NCI-H510A treated with DMSO at 0.1 percent for 48 hours (cell line): ENCODE results near the gene PLCB4.

Source experiments
- DNase-seq: peaks from one replicate; lab custom pipeline; 2025; lab: John Stamatoyannopoulos, UW

Gene PLCB4

DNA sequence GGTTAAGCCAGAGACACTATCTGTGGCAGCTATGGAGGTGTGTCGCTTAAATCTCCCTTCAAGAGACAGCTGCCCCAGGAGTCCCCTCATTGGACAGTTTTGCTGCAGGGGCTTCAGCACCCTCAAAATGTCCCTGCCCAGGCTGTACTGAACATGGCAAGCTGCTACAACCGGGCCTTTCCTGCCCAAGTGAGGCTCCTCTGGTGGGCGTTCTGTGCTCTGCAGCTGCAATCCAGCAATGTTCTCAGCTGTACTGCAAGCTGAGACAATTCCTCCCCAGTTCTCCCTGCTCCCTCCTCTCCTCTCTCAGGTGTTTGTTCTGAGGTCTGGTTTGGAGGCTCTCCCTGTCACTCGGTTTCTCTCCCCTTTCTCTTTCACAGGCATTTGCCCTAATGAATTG, 254.7 kb downstream of the PLCB4 start:
- DNase-seq: no peak

DNA sequence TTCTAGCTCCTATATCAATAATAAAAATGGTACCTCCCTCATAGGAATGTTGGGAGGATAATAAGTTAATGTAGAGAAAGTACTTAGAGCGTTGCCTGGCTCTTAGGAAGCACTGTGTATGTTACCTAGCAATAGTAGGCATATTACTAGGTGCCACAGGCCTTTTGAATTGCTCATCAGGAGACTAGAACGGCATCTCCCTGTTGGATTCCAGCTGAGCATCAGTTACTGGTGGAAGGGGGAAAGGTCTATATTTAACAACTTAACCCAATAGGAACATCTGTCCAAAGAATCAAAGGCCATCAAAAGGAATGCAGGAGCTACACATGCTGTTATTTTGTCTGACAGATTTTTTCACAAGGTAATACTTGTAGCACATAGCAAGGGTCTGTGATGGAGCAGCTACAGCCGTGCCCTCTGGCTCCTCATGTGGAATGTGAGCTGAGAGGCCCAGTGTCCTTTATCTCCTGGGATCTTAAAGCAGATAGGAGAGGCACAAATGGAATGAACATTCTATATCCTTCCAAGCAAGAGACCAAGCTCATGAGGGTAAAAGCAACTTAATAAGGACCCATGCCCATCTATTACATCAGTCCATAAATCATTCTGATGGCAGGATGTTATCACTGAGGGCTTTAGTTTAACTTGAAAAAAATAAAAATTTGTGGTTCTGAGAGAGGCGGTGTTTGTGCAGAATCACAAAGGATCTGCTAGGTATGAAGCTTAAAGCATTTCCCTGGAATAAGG, 260.6 kb downstream of the PLCB4 start:
- no peak for DNase-seq

DNA sequence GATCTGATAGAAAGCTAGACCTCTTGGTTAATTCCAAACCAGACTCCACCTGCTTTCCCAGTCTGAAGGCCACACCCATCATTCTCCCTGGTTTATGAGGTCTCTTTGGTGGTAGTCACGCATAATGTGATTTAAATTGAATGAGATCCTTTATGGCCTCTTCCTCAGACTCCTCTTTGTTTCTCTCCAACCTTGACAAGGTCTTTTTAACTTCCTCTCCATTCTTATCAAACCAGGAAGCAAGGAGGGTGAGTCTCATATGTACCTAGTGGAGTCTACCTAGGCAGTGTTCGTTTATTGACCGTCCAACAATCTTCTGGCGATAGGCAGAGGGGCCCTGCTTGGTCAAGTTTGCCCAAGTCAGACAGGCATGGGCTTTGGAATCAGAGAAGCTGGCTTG, 261.3 kb downstream of the PLCB4 start:
- no peak for DNase-seq

DNA sequence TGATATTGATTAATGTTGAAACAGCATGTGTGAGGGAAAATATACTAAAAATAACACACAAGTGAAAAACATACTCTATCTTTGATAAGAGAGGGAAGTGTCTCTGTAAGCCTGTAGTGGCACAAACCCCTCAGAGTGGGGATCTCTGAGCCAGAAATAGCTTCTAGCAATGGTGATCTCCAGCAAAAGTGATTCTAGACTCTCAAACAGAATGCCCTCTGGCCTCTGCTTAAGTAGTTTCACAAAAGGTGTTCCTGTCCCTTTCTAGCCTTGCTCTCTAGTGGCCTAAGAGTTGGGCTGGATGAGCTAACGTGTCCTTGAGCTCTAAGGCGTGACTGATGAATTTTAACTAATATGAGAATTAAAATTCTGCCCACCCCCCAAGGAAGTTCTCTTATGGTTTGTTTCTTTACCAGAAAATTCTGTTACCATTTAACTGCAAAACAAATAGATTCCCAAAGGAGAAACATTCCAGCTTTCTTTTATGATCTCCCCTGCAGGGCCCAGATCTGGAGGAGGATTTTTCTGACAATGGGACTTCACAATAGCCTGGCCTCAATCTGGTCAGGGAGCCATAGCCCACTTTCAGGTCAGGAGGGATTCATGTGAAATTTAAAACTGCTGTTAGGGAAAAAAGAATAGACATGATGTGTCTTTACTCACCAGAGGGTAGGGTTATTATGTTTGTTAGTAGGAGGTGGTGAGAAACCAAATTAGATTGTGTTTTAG, 263.0 kb downstream of the PLCB4 start:
- DNase-seq: no peak

DNA sequence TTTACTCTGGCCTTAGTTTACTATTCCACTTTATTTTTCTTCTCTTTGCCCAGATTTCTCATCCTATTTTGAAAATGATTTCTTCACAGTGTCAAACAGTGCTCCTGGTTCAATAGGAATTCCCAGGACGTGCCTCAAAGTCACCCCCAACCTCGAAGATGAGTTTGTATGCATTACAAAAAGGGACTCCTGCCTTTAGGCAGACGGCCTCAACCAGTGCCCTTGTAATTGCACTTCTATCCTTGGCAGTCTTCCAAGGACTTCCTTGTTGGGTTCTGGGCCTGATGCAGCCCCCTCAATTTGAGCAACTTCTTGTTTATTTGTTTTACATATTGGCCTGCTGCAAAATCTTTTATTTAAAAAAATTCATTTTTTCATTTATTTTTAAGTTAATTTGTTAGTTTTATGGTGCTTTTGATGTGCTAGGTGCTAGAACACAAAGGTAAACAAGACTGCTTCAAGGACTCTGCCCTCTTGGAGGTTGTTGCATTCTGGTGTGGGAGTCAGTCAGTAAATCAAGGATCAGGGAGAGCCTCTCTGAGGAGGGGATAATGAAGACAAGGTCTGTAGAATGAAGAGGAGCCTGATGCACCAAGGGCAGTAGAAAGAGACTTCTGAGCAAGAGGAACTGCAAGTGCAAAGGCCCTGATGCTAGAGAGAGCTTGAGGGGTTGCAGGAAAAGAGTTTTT, 264.0 kb downstream of the PLCB4 start:
- peak; percentile 65 for DNase-seq

DNA sequence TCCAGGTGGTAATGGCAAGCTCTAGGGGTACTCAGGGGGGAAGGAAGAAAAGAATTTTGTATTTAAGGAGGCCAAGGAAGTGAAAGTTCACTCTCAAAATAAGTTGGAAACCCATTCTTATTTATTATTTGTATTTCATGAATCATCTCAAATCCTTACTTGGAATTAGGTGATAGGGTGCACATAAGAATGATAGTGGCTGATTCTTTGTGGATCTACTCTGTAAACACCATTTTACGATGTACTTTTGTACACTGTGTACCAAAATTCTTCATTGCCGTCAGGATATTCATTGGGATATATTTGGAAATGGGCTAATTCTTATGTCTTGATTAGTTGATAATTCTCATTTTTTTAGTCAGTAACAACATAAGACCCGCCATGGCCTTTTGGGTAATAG, 266.0 kb downstream of the PLCB4 start:
- DNase-seq: no peak

DNA sequence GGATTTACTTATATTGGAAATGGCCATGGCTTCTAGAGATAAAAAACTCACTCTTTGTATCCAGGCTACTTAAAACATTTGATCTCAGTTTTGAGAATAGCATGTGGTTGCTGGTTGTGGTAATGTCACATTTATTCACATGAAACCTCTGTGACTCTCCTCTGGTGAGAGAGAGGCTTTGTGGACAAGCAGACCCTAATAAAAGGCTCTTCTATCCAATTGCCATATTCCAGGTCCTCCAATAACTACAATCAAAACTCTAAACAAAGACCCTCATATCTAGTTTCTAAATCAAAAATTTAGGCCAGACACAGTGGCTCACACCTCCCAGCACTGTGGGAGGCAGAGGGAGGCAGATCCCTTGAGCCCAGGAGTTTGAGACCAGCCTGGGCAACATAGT, 269.2 kb downstream of the PLCB4 start:
- DNase-seq: no peak

DNA sequence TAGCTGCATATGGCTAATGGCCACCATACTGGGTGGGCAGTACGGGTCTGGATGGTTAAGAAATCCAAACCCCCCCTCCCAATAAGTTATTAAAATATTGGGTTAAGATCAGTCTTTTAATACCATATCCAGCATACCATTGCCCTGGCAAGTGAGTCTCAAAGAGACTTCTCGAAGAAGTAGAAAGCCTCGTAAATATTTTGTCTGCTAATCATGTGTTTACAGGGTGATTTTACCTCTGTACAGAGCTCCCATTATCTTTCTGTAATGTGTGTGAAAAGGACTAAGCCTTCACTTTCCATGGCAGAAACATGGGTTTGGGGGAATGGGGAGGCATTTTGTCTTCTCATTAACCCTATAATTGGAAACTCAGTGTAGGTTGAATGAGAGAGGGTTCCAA, 270.8 kb downstream of the PLCB4 start:
- no peak for DNase-seq

DNA sequence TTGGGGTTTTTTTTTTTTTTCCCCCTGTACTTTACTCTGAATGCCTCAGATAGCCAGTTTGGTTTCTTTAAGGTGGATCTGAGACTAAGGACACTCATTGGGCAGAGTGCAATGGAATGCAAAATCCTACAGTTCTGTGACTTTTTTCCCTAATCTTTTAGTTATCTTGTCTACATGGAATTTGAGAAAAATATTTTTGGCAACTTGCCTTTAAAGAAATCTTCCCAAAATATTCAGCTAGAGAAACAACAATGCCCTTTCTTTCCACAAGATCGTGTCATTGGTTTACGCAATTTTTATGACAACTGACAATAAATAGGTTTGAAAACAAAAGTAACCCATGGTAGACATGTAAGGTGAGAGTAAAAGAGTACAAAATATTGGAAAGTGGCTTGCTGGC, 273.8 kb downstream of the PLCB4 start:
- no peak for DNase-seq

DNA sequence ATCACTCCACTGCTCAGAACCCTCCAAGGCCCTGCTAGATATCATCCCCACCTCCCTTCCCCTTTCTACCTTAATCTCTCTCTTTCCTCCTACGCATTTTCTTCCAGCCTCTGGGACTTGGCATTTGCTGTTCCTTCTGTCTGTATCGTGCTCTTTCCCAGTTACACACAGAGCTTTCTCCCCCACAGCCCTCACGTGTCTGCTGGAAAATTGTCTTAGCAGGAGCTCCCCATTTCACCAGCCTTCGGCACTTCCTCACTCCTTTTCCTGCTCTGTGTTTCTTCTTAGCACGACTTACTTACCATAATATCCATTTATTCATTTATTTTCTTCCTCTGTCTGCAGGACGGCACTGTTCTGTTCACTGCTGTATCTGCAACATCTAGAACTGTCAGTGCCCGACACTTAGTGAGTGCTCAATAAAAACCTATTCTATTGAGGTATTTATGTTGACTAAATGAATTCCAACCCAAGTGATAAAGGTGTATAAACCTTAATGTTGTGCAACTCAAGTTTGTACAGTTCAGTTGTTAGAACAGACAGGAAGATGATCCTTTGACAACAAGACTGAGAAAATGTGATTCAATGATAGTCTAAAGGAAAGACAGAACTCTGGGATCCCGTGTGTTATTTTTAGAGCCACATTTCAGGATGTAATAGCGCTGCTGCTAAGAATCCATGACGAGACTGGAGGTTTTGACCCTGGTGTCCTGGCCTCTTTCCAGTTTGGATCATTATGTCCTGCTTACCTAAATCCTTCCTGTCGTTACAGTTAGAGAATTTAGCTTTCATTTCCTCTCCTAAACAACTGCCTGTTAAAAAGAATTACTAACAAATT, 275.4 kb downstream of the PLCB4 start:
- no peak for DNase-seq

DNA sequence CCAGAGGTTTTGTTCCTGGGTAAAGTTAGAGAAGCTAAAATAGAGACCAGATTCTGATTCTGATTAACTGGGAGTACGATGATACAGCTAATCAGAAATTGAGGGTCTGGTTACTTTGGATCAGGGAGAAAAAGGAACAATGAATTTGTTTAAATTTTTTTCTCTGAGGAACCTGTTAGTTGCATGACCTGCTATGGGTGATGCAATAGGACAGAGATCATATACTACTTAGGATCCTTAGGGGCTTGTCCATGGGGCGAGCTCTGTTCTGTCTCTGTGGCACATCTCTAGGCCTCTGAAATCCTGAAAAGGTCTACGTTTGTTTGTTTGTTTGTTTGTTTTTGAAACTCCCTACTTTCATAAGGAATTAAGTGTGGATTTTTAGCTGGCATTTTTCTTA, 279.4 kb downstream of the PLCB4 start:
- no peak for DNase-seq

DNA sequence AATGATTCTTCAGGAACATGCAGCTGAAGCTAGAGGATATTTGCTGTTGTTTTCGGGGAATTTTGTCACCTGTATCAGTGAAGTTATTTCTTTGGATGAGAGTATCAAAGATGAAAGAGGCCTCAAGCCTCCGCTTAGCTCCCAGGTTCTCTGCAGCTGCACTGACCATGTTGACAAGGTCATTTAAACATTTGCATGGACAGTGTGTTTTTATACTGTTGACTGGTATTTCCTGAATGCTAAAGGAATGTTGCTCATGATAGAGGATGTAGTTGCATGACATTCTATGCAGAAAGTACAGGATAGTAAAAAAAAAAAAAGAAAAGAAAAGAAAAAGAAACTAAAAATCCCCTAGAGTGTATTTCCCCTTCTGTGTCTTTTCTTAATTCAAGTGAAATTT, 279.9 kb downstream of the PLCB4 start:
- DNase-seq: no peak

DNA sequence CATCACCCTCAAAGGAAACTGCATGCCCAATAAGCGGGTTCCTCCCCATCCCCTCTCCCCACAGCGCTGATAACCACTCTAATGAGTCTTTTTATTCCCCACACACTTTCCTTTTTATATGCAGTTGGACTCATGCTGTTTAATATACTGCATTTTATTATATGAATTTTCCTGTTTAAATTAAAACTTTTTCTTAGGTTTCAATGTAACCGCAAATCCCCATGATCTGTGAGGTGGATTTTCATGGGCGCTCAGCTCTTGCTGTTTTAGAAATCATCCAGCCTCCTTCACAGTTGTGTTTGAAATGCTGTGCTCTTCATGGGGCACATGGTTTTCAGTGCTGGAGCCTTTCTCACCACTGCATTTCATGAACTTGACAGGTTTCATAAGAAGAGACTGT, 280.4 kb downstream of the PLCB4 start:
- no peak for DNase-seq

DNA sequence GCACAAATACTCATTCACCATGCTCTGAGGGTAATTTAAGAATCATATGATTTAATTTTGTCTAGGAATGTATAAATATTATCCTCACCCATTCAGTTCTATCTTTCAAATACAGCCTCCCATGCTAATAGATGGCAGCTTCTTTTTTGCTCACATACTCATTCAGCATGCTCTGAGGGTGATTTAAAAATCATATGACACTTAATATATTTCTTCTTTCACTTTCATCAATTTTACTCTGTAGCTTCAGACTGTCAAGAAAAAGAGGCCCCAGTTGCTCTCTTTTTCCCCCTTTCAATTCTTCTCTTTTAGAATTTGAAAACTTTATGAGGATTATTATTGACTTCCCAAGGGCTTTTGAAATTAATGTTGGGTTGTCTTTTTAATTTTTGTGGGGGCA, 283.9 kb downstream of the PLCB4 start:
- DNase-seq: no peak

DNA sequence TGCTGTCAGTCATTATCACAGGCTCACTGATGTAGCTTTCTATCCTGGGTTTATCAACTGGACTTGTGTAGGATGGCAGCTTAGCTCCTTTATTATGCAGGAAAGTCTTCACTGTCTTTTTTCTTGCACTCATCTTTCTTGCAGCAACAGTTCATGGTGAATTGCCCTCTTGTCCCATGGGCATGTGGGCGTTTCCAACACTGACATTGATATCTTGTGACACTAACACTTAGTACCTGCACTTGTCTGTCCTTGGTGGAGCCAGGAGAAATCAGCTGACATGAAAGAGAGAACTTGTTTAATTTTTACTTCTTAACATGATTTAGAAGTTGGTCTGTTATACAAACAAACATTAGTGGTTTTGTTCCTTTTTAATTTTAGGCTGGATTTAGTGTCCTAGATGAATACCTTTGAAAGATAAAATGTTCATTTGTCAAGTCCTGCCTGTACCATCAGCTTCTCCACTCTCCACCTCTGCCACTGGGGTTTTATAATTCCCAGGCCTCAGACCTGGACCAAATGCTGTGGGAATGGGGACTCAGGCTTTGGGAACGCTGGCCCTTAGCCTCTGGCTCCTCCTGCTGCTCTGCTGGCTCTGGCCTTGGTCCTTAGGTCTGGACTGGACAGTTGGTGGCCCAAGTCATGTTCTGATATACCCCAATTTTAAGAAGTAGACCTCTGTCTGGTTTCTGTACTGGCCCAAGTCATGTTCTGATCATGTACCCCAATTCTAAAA, 284.5 kb downstream of the PLCB4 start:
- no peak for DNase-seq

DNA sequence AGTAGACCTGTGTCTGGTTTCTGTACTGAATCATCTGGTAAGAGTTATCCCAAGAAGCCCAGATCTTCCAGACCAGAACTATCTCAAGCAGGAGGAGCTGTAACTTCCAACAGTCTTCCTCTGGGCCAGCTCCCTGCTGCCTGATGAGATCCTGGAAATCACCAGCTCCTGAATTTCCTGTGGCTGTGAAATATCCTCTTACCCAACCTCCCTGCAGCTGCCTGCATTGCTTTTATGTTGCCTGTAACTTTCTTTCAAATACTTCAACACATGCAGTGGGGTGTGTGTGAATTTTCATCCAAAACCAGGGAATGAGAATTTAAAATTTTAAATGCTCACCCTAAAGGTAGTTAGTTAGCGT, 285.0 kb downstream of the PLCB4 start:
- DNase-seq: no peak

DNA sequence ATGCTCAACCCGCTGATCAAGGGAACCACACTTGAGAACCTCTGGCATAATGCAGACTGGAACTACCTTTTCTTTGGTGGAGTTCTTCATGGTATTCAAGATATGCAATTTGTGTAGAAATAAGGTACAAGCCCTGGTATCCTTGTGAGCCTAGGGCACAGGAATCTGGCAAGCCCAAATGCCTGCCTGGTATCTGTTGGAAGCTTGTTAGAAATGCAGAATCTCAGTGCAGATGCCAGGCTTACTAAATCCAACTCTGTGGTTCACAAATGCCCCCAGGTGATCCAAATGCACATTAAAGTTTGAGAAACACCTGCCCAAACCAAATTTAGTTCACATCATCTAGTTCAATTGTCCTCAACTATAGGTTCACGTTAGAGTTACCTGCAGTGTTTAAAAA, 285.7 kb downstream of the PLCB4 start:
- DNase-seq: no peak

DNA sequence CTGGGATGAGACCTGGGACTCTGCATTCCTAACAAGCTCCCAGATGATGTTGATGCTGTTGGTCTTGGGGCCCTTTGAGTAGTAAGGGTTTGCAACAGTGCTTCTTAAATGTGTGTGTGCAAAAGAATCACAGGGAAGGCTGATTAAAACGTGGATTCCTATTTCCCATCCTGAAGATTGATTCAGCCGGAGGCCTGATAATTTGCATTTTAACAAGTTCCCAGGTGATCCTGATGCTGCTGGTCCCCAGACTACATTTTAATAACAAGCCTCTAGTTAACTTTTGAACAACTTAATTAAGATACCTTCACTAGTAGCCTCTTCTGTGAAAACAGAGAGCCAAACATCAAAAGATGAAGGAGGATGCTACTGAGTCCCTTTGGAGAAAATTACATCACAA, 289.1 kb downstream of the PLCB4 start:
- DNase-seq: no peak

DNA sequence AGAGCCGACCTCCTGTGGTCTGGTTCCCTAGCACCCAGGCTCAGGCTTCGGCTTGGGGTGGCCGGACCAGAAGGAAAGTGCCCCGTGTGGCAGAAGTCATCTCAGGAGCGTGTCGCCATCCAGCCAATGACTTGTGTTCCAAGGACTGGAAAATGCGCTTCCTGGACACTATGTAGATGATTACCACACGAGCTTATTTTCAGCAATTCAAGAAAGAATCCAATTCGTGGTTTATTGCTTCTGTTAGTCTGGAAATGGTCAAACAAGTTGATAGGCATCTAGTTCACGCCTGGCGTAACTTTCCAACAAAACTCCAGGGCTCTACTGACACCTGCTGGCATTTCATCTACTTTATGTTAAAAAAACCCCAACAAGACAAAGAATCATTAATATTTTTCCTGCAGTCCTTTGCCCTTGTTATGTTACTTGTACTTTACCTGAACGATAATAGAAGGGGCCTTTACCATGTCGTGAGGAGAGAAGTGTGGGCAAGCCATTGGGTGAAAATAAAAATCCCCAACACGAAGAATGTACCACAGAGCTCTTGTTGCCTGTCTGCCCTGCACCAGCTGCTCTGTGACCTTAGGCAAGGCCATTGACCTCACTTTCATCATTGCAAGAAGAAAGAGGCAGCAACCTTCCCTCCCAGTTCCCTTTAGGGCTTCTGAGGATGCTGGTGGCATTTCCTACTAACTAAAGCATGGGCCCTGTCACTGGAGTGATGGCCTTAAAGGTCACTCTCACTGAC, 290.8 kb downstream of the PLCB4 start:
- peak; percentile 59 for DNase-seq

DNA sequence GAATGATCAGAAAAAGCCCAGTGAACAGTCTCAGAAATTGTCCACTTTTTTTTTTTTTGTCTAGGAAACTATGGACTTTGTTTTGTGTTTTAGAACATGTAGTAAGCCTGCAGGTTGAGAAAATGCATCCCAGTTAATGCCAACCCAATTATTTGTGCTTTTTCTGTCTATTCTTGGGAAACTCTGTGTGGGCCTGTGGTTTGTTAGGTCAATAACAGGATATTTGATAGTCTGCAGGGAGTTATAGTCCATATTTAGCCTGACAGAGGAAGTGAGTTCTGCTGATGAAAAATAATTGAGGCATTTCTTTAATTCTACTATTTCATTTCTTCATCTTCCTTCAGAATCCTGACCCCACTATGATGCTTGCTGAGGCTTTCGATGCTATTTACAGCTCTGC, 291.5 kb downstream of the PLCB4 start:
- DNase-seq: no peak

DNA sequence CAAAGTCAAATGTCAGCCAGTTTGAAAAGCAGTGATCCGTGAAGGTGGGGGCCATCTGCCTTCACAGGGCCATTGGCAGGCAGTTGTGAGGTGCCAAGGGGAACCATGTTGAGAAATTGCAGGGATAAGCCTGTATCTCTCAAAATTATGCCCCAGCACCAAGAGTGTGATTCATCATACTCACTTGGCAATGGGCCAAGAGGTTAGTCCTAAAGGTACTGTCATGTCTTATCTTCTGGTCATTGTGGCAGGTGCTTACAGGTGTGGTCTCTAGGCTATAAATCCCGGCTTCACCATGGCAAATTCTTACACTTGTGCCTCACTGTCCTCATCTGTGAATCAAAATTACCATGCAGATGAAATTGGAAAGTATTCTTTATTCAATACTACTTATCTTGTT, 294.8 kb downstream of the PLCB4 start:
- no peak for DNase-seq
